Sigmoid colon (tissue), 7 donors: ENCODE measurements around the gene INAFM2. TPM values are rescaled to one million over a fixed set of nuclear protein-coding genes. Genes with fewer than 3 reads are reported as not detected.

Source experiments
- DNase-seq: peaks from one replicate; pipeline ENCODE4 v3.0.0-alpha.2; 2019
- H3K27ac ChIP-seq, 4 donors: fragments of 200-600 bp; sonication (generic); one replicate each; pipeline ENCODE4 v1.5.1; 2016 to 2019; ENCODE audit warnings: mild to moderate bottlenecking in 1 of 4
- H3K27me3 ChIP-seq, 3 donors: fragments of 200-600 bp; sonication (generic); one replicate each; pipeline ENCODE4 v1.5.1; 2019; ENCODE audit warnings: mild to moderate bottlenecking in 1 of 3
- H3K36me3 ChIP-seq, 4 donors: fragments of 200-600 bp; sonication (generic); one replicate each; pipeline ENCODE4 v1.5.1; 2016 to 2019
- H3K4me1 ChIP-seq, 4 donors: fragments of 200-600 bp; sonication (generic); one replicate each; pipeline ENCODE4 v1.5.1; 2017 to 2019
- H3K4me3 ChIP-seq, 4 donors: fragments of 200-600 bp; sonication (generic); one replicate each; pipeline ENCODE4 v1.5.1; 2017 to 2019; ENCODE audit warnings: mild to moderate bottlenecking in 2 of 4, moderate library complexity in 1 of 4
- H3K9me3 ChIP-seq, 4 donors: fragments of 200-600 bp in 3 of 4; sonication (generic) in 3 of 4; one replicate each; pipeline versions ENCODE4 v1.5.1 to v1.6.1; 2013 to 2019
- CTCF ChIP-seq, 4 experiments: fragments of 450-650 bp in 3 of 4; fragments of 200-600 bp in 1 of 4; IDR thresholded peaks; one replicate each; pipeline ENCODE4 v1.5.1; 2016 to 2019; ENCODE audit warnings: antibody characterized with exemption in 4 of 4, mild to moderate bottlenecking in 3 of 4, moderate library complexity in 2 of 4
- EP300 ChIP-seq, 4 donors: sonication (generic); formaldehyde crosslinking; IDR thresholded peaks; one replicate each; pipeline ENCODE4 v1.6.1; 2017; ENCODE audit warnings: antibody characterized with exemption in 4 of 4
- POLR2A ChIP-seq, 2 donors: fragments of 450-650 bp; IDR thresholded peaks; one replicate each; pipeline ENCODE4 v1.6.1; 2016; ENCODE audit warnings: antibody characterized with exemption in 2 of 2, mild to moderate bottlenecking in 2 of 2, moderate library complexity in 2 of 2
- POLR2AphosphoS5 ChIP-seq, 4 donors: sonication (generic); formaldehyde crosslinking; IDR thresholded peaks; one replicate each; pipeline ENCODE4 v1.6.1; 2017; ENCODE audit warnings: antibody characterized with exemption in 4 of 4
- WGBS, 2 donors: extraction: QIAGEN DNeasy Blood & Tissue Kit; methylation state at CpG; one replicate each; pipeline ENCODE4 v1.1.7; 2013; 5-methylcytosine and 5-hydroxymethylcytosine counted together
- intact Hi-C: fragments of 100-400 bp; cut with DNase I; formaldehyde crosslinking; loops from one replicate; pipeline ENCODE4 v1.15.1; 2023
- polyA plus RNA-seq, 3 donors: library from polyadenylated mRNA; stranded (reverse); fragments of 200-250 nt; gene quantifications; one replicate each; pipeline ENCODE4 v1.2.3, GENCODE V29; 2013
- total RNA-seq, 4 donors: library from RNA; depleted of rRNA; stranded (reverse); fragments of >200 nt; gene quantifications; one replicate each; pipeline ENCODE4 v1.1.0, GENCODE V29; 2016
- donor health status: healthy with polysubstance abuse.
- donor health status: Bipolar disorder and iron deficiency.
- donor health status: healthy.

Gene INAFM2
- total and polyA plus RNA-seq, 7 donors, result 6.6 to 63.1 (median 41.0) TPM

GRCh38 chr15:40348474-40348870 lies 25.0 kb downstream of the INAFM2 start:
- Histone ChIP-seq H3K4me1 (peaks cover 0 to 16% (median 16%) of the 10 kb centered on the region in 4 donors), H3K27me3 (no peaks in the 10 kb centered on the region), H3K9me3 (no peaks in the 10 kb centered on the region), H3K27ac (no peak overlapping the region), H3K36me3 (no peaks in the 10 kb centered on the region), H3K4me3 (no peak overlapping the region)
- 35 to 83% methylated on average over 5 of the region's 5 CpGs for WGBS, 2 donors
- no peak for DNase-seq
- intact Hi-C loops, result no loop called here
- TF ChIP-seq EP300 (IDR thresholded peaks at IDR 0.05) (no peak), POLR2A (IDR thresholded peaks at IDR 0.05) (no peak), CTCF (IDR thresholded peaks at IDR 0.05) (no peak), POLR2AphosphoS5 (IDR thresholded peaks at IDR 0.05) (no peak)

- no peak overlapping the region for H3K4me3 ChIP-seq
- no peak overlapping the region for H3K27ac ChIP-seq
- no peak for TF ChIP-seq CTCF (IDR thresholded peaks at IDR 0.05)
- TF ChIP-seq POLR2A (IDR thresholded peaks at IDR 0.05), result no peak
- TF ChIP-seq POLR2AphosphoS5 (IDR thresholded peaks at IDR 0.05), result no peak
- no peak for TF ChIP-seq EP300 (IDR thresholded peaks at IDR 0.05)
- H3K4me1 ChIP-seq, result peaks cover 0 to 12% (median 9%) of the 10 kb centered on the region in 4 donors
- DNase-seq, result no peak
- no peaks in the 10 kb centered on the region for H3K36me3 ChIP-seq
- no peaks in the 10 kb centered on the region for H3K27me3 ChIP-seq
- intact Hi-C loops, result no loop called here
- WGBS, 2 donors, result 24 to 79% methylated on average over 5 of the region's 5 CpGs
- H3K9me3 ChIP-seq, result no peaks in the 10 kb centered on the region
Observed at GRCh38 chr15:40349163-40349562, 25.7 kb downstream of the INAFM2 start.

GRCh38 chr15:40352281-40352901 lies 28.9 kb downstream of the INAFM2 start:
- Histone ChIP-seq H3K27me3 (no peaks in the 10 kb centered on the region), H3K27ac (peak overlapping the region in 1 of 4 donors; percentile 35), H3K4me3 (peak overlapping the region in 1 of 4 donors; percentile 12), H3K9me3 (no peaks in the 10 kb centered on the region), H3K36me3 (no peaks in the 10 kb centered on the region), H3K4me1 (peaks cover 0 to 7% (median under 1%) of the 10 kb centered on the region in 4 donors)
- intact Hi-C loops, result no loop called here
- TF ChIP-seq POLR2AphosphoS5 (IDR thresholded peaks at IDR 0.05) (no peak), CTCF (IDR thresholded peaks at IDR 0.05) (no peak)
- WGBS, 2 donors, result 15 to 70% methylated on average over 7 of the region's 7 CpGs
- DNase-seq, result no peak

GRCh38 chr15:40353697-40354096 lies 30.2 kb downstream of the INAFM2 start:
- TF ChIP-seq POLR2A (IDR thresholded peaks at IDR 0.05) (peak in 1 of 2 donors; percentile 20), POLR2AphosphoS5 (IDR thresholded peaks at IDR 0.05) (no peak)
- no peak overlapping the region for H3K4me3 ChIP-seq
- WGBS, 2 donors, result 16 to 67% methylated on average over 5 of the region's 5 CpGs
- DNase-seq, result peak; percentile 63
- intact Hi-C loops, result no loop called here
- no peaks in the 10 kb centered on the region for H3K36me3 ChIP-seq
- H3K27ac ChIP-seq, result no peak overlapping the region
- H3K9me3 ChIP-seq, result no peaks in the 10 kb centered on the region
- peaks cover 0 to 17% (median 11%) of the 10 kb centered on the region in 4 donors for H3K4me1 ChIP-seq
- no peaks in the 10 kb centered on the region for H3K27me3 ChIP-seq

GRCh38 chr15:40354408-40355171 lies 31.1 kb downstream of the INAFM2 start:
- TF ChIP-seq EP300 (IDR thresholded peaks at IDR 0.05) (no peak), POLR2AphosphoS5 (IDR thresholded peaks at IDR 0.05) (no peak), POLR2A (IDR thresholded peaks at IDR 0.05) (no peak), CTCF (IDR thresholded peaks at IDR 0.05) (peak in 2 of 4 experiments; percentile 31 to 33)
- H3K27ac ChIP-seq, result no peak overlapping the region
- intact Hi-C loops, result no loop called here
- H3K9me3 ChIP-seq, result no peaks in the 10 kb centered on the region
- no peak overlapping the region for H3K4me3 ChIP-seq
- 40 to 46% methylated on average over 9 of the region's 9 CpGs for WGBS, 2 donors
- DNase-seq, result no peak
- H3K27me3 ChIP-seq, result no peaks in the 10 kb centered on the region
- peaks cover 0 to 19% (median 12%) of the 10 kb centered on the region in 4 donors for H3K4me1 ChIP-seq
- no peaks in the 10 kb centered on the region for H3K36me3 ChIP-seq
